ENCODE results near the gene SMYD3.

Gene SMYD3

DNA sequence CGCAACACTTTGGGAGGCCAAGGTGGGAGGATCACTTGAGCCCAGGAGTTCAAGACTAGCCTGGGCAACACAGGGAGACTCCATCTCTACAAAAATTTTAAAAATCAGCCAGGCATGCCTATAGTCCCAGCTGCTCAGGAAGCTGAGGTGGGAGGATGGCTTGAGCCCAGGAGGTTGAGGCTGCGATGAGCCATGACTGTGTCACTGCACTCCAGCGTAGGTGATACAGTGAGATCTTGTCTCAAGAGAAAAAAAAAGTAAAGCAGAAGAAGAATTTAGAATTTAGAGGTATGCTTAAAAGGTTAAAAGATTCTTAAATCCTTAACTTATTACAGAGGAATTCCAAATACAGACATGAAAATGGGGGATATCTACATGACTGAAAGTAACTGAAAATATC, 79.5 kb downstream of the SMYD3 start:
- Histone ChIP-seq H3K4me3 (ENCODE audit: low read depth in 1 of 2, low read length in 2 of 2) (no peak overlapping the region), H3K27ac (ENCODE audit: low read depth, low read length) (no peak overlapping the region), H3K9ac (ENCODE audit: low read length) (no peak overlapping the region), H3K9me3 (ENCODE audit: low read length) (no peaks in the 10 kb centered on the region), H3K4me1 (ENCODE audit: insufficient read depth, low read length) (no peaks in the 10 kb centered on the region), H3K27me3 (ENCODE audit: control insufficient read depth in 1 of 2, insufficient read depth in 2 of 2, low read length in 2 of 2) (no peaks in the 10 kb centered on the region), H3K36me3 (ENCODE audit: insufficient read depth, low read length) (no peaks in the 10 kb centered on the region)

GRCh38 chr1:246425895-246426294, 81.2 kb downstream of the SMYD3 start:
- H3K4me3 ChIP-seq (ENCODE audit: low read depth in 1 of 2, low read length in 2 of 2): no peak overlapping the region
- H3K9ac ChIP-seq (ENCODE audit: low read length): no peak overlapping the region
- H3K4me1 ChIP-seq (ENCODE audit: insufficient read depth, low read length): no peaks in the 10 kb centered on the region
- no peaks in the 10 kb centered on the region for H3K9me3 ChIP-seq (ENCODE audit: low read length)
- no peaks in the 10 kb centered on the region for H3K36me3 ChIP-seq (ENCODE audit: insufficient read depth, low read length)
- no peaks in the 10 kb centered on the region for H3K27me3 ChIP-seq (ENCODE audit: control insufficient read depth in 1 of 2, insufficient read depth in 2 of 2, low read length in 2 of 2)
- H3K27ac ChIP-seq (ENCODE audit: low read depth, low read length): no peak overlapping the region

DNA sequence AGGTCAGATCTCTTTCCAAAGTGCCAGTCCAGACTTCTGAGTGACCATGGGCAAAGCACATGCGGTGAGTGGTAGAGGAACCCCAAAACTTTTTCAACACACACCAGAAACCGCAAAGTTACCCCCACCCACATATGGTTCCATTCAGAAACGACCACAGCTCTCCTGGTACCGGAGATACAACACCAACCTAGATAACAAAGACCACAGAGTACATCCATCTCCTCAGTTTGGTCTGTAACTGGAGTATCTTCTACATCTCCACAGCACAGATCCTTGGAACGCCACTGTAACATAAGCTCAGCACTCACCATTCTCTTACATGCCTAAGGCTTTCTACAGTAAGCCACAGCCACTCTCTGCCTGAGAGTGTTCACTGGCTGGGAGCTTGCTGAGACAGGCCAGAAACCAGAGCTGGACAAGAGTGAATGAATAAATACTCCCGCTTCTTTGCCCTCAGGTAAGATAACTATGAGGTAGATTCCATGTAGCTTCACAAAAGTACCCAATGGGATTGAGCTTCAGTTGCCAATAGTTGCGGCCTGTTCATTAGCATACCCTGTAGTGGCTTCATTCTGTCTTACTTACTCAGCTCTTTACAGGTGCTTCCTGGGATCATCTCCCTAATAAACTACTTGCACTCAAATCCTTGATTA, 81.8 kb downstream of the SMYD3 start:
- no peaks in the 10 kb centered on the region for H3K4me1 ChIP-seq (ENCODE audit: insufficient read depth, low read length)
- no peak overlapping the region for H3K4me3 ChIP-seq (ENCODE audit: low read depth in 1 of 2, low read length in 2 of 2)
- H3K27ac ChIP-seq (ENCODE audit: low read depth, low read length): no peak overlapping the region
- H3K27me3 ChIP-seq (ENCODE audit: control insufficient read depth in 1 of 2, insufficient read depth in 2 of 2, low read length in 2 of 2): no peaks in the 10 kb centered on the region
- no peaks in the 10 kb centered on the region for H3K36me3 ChIP-seq (ENCODE audit: insufficient read depth, low read length)
- H3K9me3 ChIP-seq (ENCODE audit: low read length): no peaks in the 10 kb centered on the region
- H3K9ac ChIP-seq (ENCODE audit: low read length): no peak overlapping the region

DNA sequence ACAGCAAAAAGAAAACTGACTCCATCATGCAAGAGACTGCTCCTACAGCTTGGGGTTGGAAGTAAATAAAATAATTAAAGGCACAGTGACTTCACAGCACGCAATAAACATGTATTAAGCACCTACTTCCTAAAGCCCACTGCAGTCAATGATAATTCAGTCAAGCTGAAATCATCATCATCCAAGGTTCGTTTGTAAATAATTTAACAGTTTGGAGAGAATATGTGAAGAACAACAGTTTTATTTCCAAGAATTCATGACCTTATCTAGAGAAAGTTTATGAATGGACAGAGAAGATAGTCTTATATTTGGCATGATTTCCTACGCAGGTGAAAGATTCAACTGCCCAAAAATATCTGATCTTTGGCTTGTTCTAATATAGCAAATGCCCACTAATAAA, 86.8 kb downstream of the SMYD3 start:
- no peak overlapping the region for H3K9ac ChIP-seq (ENCODE audit: low read length)
- no peaks in the 10 kb centered on the region for H3K9me3 ChIP-seq (ENCODE audit: low read length)
- no peak overlapping the region for H3K4me3 ChIP-seq (ENCODE audit: low read depth in 1 of 2, low read length in 2 of 2)
- no peaks in the 10 kb centered on the region for H3K4me1 ChIP-seq (ENCODE audit: insufficient read depth, low read length)
- H3K27me3 ChIP-seq (ENCODE audit: control insufficient read depth in 1 of 2, insufficient read depth in 2 of 2, low read length in 2 of 2): no peaks in the 10 kb centered on the region
- no peak overlapping the region for H3K27ac ChIP-seq (ENCODE audit: low read depth, low read length)
- H3K36me3 ChIP-seq (ENCODE audit: insufficient read depth, low read length): no peaks in the 10 kb centered on the region

DNA sequence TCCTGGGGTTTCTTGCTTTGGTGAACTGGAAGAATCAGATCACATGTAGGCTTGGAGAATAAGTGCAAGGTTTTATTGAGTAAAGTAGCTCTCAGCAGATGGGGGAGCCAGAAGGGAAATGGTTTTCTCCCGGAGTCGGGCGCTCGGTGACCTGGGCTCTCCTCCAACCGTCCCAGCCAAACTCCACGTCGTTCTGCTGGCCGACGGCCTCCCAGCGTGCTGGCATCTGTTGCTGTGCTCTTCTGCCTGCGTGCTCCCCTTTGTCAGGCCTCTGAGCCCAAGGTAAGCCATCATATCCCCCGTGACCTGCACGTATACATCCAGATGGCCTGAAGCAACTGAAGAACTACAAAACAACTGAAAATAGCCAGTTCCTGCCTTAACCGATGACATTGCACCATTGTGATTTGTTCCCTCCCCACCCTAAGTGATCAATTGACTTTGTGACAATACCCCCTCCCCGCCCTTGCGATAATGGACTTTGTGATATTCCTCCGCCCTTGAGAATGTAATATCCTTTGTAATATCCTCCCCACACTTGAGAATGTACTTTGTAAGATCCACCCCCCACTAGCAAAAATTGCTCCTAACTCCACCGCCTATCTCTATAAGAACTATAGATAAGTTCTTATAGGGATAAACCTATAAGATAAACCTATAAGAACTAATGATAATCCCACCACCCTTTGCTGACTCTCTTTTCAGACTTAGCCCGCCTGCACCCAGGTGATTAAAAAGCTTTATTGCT, 88.3 kb downstream of the SMYD3 start:
- Histone ChIP-seq H3K36me3 (ENCODE audit: insufficient read depth, low read length) (no peaks in the 10 kb centered on the region), H3K9ac (ENCODE audit: low read length) (no peak overlapping the region), H3K4me3 (ENCODE audit: low read depth in 1 of 2, low read length in 2 of 2) (no peak overlapping the region), H3K27me3 (ENCODE audit: control insufficient read depth in 1 of 2, insufficient read depth in 2 of 2, low read length in 2 of 2) (no peaks in the 10 kb centered on the region), H3K9me3 (ENCODE audit: low read length) (no peaks in the 10 kb centered on the region), H3K4me1 (ENCODE audit: insufficient read depth, low read length) (no peaks in the 10 kb centered on the region), H3K27ac (ENCODE audit: low read depth, low read length) (no peak overlapping the region)

- Histone ChIP-seq H3K36me3 (ENCODE audit: insufficient read depth, low read length) (no peaks in the 10 kb centered on the region), H3K27ac (ENCODE audit: low read depth, low read length) (no peak overlapping the region), H3K27me3 (ENCODE audit: control insufficient read depth in 1 of 2, insufficient read depth in 2 of 2, low read length in 2 of 2) (no peaks in the 10 kb centered on the region), H3K4me1 (ENCODE audit: insufficient read depth, low read length) (no peaks in the 10 kb centered on the region), H3K4me3 (ENCODE audit: low read depth in 1 of 2, low read length in 2 of 2) (no peak overlapping the region), H3K9ac (ENCODE audit: low read length) (no peak overlapping the region), H3K9me3 (ENCODE audit: low read length) (no peaks in the 10 kb centered on the region)
Measured at GRCh38 chr1:246417813-246418564, 89.1 kb downstream of the SMYD3 start.

DNA sequence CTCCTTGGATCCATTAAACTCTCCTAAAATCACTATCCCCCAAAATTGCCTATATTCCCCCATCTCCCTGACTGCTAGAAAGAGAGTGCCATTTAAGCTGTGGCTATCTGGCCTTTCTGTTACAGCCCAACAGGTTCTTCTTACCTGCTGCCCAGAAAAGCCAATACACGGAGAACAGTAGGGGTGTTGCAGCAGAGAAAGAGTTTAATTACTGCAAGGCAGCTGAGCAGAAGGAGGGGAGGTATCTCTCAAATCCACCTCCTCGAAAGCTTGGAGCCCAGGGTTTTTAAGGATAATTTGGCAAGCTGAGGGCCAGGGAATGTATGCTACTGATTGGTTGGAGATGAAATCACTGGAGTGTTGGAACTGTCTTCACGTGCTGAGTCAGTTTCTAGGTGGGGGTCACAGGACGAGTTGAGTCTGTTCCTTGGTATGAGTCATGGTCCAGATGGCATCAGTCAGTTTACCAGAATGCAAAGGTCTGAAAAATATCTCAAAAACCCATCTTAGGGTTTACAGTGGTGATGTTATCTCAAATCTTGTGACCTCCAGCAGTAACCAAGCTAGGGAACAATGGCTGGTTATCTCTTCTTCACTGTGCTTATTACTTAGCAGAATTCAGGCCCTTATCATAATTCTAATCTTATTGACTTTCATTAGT, 89.8 kb downstream of the SMYD3 start:
- no peaks in the 10 kb centered on the region for H3K9me3 ChIP-seq (ENCODE audit: low read length)
- no peaks in the 10 kb centered on the region for H3K36me3 ChIP-seq (ENCODE audit: insufficient read depth, low read length)
- H3K27ac ChIP-seq (ENCODE audit: low read depth, low read length): no peak overlapping the region
- H3K27me3 ChIP-seq (ENCODE audit: control insufficient read depth in 1 of 2, insufficient read depth in 2 of 2, low read length in 2 of 2): no peaks in the 10 kb centered on the region
- H3K4me3 ChIP-seq (ENCODE audit: low read depth in 1 of 2, low read length in 2 of 2): no peak overlapping the region
- no peak overlapping the region for H3K9ac ChIP-seq (ENCODE audit: low read length)
- H3K4me1 ChIP-seq (ENCODE audit: insufficient read depth, low read length): no peaks in the 10 kb centered on the region

GRCh38 chr1:246416261-246416660, 90.8 kb downstream of the SMYD3 start:
- H3K27ac ChIP-seq (ENCODE audit: low read depth, low read length): no peak overlapping the region
- H3K9ac ChIP-seq (ENCODE audit: low read length): no peak overlapping the region
- no peak overlapping the region for H3K4me3 ChIP-seq (ENCODE audit: low read depth in 1 of 2, low read length in 2 of 2)
- no peaks in the 10 kb centered on the region for H3K36me3 ChIP-seq (ENCODE audit: insufficient read depth, low read length)
- no peaks in the 10 kb centered on the region for H3K4me1 ChIP-seq (ENCODE audit: insufficient read depth, low read length)
- H3K9me3 ChIP-seq (ENCODE audit: low read length): no peaks in the 10 kb centered on the region
- H3K27me3 ChIP-seq (ENCODE audit: control insufficient read depth in 1 of 2, insufficient read depth in 2 of 2, low read length in 2 of 2): no peaks in the 10 kb centered on the region

- no peak overlapping the region for H3K4me3 ChIP-seq (ENCODE audit: low read depth in 1 of 2, low read length in 2 of 2)
- no peaks in the 10 kb centered on the region for H3K9me3 ChIP-seq (ENCODE audit: low read length)
- no peak overlapping the region for H3K9ac ChIP-seq (ENCODE audit: low read length)
- H3K4me1 ChIP-seq (ENCODE audit: insufficient read depth, low read length): no peaks in the 10 kb centered on the region
- no peaks in the 10 kb centered on the region for H3K36me3 ChIP-seq (ENCODE audit: insufficient read depth, low read length)
- no peaks in the 10 kb centered on the region for H3K27me3 ChIP-seq (ENCODE audit: control insufficient read depth in 1 of 2, insufficient read depth in 2 of 2, low read length in 2 of 2)
- H3K27ac ChIP-seq (ENCODE audit: low read depth, low read length): no peak overlapping the region
Measured at GRCh38 chr1:246415028-246415427, 92.1 kb downstream of the SMYD3 start.

DNA sequence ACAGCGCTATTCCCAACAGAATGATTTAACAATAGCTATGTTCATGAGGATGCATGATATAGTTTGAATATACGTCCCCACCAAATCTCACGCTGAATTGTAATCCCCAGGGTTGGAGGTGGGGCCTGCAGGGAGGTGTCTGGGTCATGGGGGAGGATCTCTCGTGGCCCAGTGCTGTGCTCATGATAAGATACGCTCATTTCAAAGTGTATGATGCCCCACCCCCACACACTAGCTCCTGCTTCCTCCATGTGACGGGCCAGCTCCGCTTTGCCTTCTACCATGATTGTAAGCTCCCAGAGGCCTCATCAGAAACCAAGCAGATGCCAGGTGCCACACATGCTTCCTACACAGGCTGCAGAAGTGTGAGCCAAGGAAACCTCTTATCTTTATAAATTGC, 93.6 kb downstream of the SMYD3 start:
- H3K27me3 ChIP-seq (ENCODE audit: control insufficient read depth in 1 of 2, insufficient read depth in 2 of 2, low read length in 2 of 2): no peaks in the 10 kb centered on the region
- H3K9ac ChIP-seq (ENCODE audit: low read length): no peak overlapping the region
- no peak overlapping the region for H3K4me3 ChIP-seq (ENCODE audit: low read depth in 1 of 2, low read length in 2 of 2)
- H3K27ac ChIP-seq (ENCODE audit: low read depth, low read length): no peak overlapping the region
- H3K9me3 ChIP-seq (ENCODE audit: low read length): no peaks in the 10 kb centered on the region
- no peaks in the 10 kb centered on the region for H3K4me1 ChIP-seq (ENCODE audit: insufficient read depth, low read length)
- no peaks in the 10 kb centered on the region for H3K36me3 ChIP-seq (ENCODE audit: insufficient read depth, low read length)

DNA sequence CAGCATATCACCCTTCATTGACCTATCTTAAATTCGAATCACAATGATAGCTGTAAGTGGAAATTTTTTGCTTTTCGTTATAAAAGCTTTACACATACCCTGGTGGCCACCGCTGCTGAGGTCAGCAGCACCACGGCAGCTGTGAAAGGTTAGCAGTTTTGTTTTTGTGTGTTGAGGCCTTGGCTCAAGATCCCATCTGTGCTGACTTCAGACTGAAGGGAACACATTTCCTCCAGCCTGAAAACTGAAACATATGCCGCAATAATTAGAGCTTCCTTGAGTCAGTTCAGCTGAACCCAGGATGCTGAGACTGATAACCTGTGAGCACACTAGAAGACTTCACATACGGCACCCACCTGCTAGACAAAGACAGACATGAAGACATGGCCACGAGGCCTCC, 103.0 kb downstream of the SMYD3 start:
- Histone ChIP-seq H3K4me3 (ENCODE audit: low read depth in 1 of 2, low read length in 2 of 2) (no peak overlapping the region), H3K36me3 (ENCODE audit: insufficient read depth, low read length) (no peaks in the 10 kb centered on the region), H3K4me1 (ENCODE audit: insufficient read depth, low read length) (no peaks in the 10 kb centered on the region), H3K27me3 (ENCODE audit: control insufficient read depth in 1 of 2, insufficient read depth in 2 of 2, low read length in 2 of 2) (no peaks in the 10 kb centered on the region), H3K9ac (ENCODE audit: low read length) (no peak overlapping the region), H3K9me3 (ENCODE audit: low read length) (no peaks in the 10 kb centered on the region), H3K27ac (ENCODE audit: low read depth, low read length) (no peak overlapping the region)
